Measurements from ENCODE around the gene COMP. TPM values are rescaled to one million over a fixed set of nuclear protein-coding genes. Genes with fewer than 3 reads are reported as not detected.

Gene COMP
- total RNA-seq, 1 donor from 2014 or later = 0.12 TPM

GRCh38 chr19:18768997-18769891 is 21.9 kb downstream of the COMP start:
- Mint-ChIP-seq H3K27me3 (no peaks in the 10 kb centered on the region), H3K4me3 (no peak overlapping the region), H3K9me3 (no peaks in the 10 kb centered on the region), H3K27ac (no peak overlapping the region), H3K4me1 (ENCODE audit: unreplicated experiment) (no peaks in the 10 kb centered on the region), H3K36me3 (no peaks in the 10 kb centered on the region)
- TF ChIP-seq, protein P1, sequence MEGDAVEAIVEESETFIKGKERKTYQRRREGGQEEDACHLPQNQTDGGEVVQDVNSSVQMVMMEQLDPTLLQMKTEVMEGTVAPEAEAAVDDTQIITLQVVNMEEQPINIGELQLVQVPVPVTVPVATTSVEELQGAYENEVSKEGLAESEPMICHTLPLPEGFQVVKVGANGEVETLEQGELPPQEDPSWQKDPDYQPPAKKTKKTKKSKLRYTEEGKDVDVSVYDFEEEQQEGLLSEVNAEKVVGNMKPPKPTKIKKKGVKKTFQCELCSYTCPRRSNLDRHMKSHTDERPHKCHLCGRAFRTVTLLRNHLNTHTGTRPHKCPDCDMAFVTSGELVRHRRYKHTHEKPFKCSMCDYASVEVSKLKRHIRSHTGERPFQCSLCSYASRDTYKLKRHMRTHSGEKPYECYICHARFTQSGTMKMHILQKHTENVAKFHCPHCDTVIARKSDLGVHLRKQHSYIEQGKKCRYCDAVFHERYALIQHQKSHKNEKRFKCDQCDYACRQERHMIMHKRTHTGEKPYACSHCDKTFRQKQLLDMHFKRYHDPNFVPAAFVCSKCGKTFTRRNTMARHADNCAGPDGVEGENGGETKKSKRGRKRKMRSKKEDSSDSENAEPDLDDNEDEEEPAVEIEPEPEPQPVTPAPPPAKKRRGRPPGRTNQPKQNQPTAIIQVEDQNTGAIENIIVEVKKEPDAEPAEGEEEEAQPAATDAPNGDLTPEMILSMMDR (conservative IDR thresholded peaks at IDR 0.05) = no peak
- DNase-seq (ENCODE audit: extremely low spot score, unreplicated experiment) = no peak

- Mint-ChIP-seq H3K4me1 (ENCODE audit: unreplicated experiment) (no peaks in the 10 kb centered on the region), H3K9me3 (no peaks in the 10 kb centered on the region), H3K27me3 (no peaks in the 10 kb centered on the region), H3K27ac (no peak overlapping the region), H3K36me3 (no peaks in the 10 kb centered on the region), H3K4me3 (no peak overlapping the region)
- no peak for DNase-seq (ENCODE audit: extremely low spot score, unreplicated experiment)
- TF ChIP-seq, protein P1 (conservative IDR thresholded peaks at IDR 0.05) = no peak
Measured at GRCh38 chr19:18768046-18768771, 22.9 kb downstream of the COMP start.

- Mint-ChIP-seq H3K4me3 (no peak overlapping the region), H3K4me1 (ENCODE audit: unreplicated experiment) (no peaks in the 10 kb centered on the region), H3K9me3 (no peaks in the 10 kb centered on the region), H3K27me3 (no peaks in the 10 kb centered on the region), H3K36me3 (no peaks in the 10 kb centered on the region), H3K27ac (no peak overlapping the region)
- TF ChIP-seq, protein P1 (conservative IDR thresholded peaks at IDR 0.05) = no peak
- DNase-seq (ENCODE audit: extremely low spot score, unreplicated experiment) = no peak
Measured at GRCh38 chr19:18765224-18765623, 25.9 kb downstream of the COMP start.

DNA sequence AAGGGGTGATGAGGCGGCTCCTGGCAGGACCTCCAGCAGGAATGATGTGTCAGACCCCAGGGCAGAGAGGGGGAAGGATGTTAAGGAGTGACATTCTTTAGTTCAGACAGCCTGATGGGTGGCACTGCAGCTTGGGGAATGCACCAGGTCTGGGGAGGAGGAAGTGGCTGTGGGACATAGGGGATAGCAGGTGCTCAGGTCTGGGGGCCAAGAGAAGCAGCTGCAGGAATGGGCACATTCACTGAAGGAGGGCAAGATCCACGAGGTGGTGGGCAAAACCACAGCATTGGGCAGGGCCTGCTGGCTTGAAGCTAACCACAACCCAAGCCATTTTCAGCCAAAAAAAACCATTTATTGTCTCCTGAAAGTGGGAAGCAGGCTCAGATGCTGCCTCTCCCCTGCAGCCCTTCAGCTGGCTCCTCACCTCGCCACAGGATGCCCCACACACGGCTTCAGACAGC is 26.5 kb downstream of the COMP start:
- TF ChIP-seq, protein P1 (conservative IDR thresholded peaks at IDR 0.05) = no peak
- Mint-ChIP-seq H3K4me3 (no peak overlapping the region), H3K27me3 (no peaks in the 10 kb centered on the region), H3K27ac (no peak overlapping the region), H3K4me1 (ENCODE audit: unreplicated experiment) (no peaks in the 10 kb centered on the region), H3K36me3 (no peaks in the 10 kb centered on the region), H3K9me3 (no peaks in the 10 kb centered on the region)
- no peak for DNase-seq (ENCODE audit: extremely low spot score, unreplicated experiment)

DNA sequence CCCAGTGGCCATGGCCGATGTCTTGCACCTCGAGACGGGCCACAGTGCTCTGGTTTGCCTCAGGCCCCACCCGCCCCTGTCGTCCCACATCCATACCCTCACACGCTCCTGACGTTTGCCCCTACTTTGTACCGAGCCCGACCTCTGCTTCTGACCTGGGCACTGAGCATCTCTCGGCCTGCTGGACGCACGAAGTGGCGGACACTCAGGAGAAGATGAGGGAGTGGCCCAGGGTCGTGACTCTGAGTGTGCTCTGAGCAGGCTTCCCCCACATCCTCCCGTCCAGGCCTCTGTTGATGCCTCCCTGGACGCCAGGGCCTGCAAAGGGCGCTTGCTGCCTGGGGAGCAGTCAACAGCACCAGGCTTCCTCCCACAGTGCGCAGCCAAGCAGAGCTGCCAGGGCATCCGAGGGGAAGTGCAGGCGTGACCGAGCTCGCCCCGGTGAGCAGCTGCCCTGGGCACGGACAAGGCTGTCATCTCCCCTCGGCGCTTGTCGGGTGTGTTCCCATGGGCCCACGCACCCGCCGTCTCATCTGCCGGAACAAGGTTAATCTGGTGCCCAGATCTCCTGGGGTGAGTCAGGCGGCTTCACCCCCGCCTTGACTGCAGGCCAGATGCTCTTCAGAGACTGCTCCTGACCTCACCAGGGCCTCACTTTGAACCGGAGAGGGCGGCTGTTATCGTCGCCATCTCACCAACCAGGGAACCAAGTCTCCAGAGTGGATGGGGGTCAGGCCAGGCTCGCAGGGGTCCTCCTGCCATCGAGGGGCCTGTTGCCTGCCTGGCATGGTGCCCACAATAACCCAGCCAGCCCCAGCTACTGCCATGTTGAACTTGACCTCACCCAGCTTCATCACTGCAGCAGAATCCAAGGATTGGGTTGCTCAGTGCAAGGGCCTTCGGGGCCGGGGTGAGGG is 27.2 kb downstream of the COMP start:
- Mint-ChIP-seq H3K9me3 (no peaks in the 10 kb centered on the region), H3K27ac (no peak overlapping the region), H3K36me3 (no peaks in the 10 kb centered on the region), H3K4me3 (no peak overlapping the region), H3K4me1 (ENCODE audit: unreplicated experiment) (no peaks in the 10 kb centered on the region), H3K27me3 (no peaks in the 10 kb centered on the region)
- no peak for DNase-seq (ENCODE audit: extremely low spot score, unreplicated experiment)
- TF ChIP-seq, protein P1 (conservative IDR thresholded peaks at IDR 0.05) = no peak

Measured in type B pancreatic cell (in vitro differentiated cells).